GM19238 (cell line): ENCODE measurements around the gene IL36G.

ENCODE experiments used
- DNase-seq: peaks from one replicate; pipeline ENCODE4 v3.0.0; 2011; ENCODE audit warnings: low spot score; ENCODE audit not compliant: insufficient read length

Gene IL36G

DNA sequence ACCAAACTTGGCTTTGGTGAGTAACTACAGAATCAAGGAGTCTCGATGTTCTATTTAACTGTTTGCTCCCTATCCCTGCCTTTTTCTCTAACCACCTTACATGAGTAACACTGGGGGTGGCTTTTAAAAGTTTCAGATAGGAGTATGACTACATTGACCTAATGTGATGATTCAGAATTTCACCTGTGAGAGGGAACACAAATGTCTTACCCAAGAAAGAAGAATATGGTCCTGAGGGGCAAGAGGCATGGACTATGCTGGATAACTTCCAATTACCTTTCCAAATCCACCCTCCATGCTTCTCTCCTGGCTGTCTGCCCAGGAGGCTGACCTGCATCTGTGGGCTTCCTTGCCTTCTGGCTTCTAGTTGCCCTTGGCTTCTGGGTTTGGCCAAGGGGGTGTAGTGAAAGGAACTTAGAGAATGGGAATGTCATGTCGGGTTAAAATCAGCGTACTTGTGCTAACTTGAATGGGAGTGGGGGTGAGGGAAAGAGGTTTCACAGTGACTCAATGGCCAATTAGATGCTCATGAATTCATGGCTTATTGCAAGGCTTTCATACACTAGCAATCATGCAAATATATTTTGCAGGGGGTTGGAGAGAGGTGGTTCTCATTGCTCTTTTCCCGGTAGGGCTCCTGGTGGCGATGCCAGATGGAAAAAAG, 5.3 kb upstream of the IL36G start:
- no peak for DNase-seq

DNA sequence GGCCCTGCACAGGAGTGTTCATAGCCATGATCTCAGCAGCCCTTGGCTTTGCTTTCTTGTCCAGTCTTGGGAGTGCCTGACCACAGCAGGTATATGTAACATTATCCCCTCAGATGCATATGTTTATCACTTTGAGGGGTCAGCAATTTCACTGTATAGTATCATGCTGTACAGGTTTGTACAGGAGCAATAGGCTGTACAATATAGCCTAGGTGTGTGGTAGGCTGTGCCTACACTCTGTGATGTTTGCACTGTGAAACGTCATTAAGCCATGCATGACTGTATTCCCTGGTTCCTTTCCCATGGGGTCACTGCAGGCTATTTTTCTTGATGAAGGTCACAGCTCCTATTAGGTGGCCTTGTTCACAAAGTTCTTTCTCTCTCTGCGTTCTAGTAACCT, 4.7 kb upstream of the IL36G start:
- DNase-seq, result no peak

DNA sequence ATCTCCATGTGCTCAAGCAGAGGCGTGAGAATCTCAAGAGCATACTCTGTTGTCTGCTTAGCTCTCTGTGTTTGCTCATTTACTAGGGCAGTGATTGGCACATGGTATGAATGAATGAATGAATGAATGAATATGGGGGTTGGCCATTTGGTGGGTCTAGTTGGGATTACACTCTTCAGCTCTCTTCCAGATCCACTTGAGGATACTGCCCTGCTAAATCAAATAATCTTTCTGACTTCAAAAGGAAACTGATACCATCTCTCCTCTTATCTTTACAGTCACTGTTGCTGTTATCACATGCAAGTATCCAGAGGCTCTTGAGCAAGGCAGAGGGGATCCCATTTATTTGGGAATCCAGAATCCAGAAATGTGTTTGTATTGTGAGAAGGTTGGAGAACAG, 1.9 kb downstream of the IL36G start:
- DNase-seq, result no peak

DNA sequence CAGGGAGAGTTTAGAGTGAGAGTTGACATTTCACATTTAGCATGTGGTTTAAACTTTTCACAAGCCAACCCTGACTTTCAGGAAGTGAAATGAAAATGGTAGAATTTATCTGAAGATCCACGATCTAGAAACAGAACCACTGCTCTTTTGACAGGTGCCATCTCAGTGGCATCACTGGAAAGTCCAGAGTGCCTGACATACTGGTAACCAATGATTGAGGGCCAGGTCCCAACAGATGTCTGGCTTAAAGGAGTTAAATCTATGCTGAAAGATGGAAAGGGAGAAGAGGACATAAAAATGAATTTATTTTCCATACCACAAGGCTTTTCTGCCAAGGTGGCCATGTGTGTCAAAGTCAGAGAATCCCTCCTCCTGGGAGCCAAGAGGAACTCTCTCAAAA, 2.7 kb downstream of the IL36G start:
- no peak for DNase-seq

DNA sequence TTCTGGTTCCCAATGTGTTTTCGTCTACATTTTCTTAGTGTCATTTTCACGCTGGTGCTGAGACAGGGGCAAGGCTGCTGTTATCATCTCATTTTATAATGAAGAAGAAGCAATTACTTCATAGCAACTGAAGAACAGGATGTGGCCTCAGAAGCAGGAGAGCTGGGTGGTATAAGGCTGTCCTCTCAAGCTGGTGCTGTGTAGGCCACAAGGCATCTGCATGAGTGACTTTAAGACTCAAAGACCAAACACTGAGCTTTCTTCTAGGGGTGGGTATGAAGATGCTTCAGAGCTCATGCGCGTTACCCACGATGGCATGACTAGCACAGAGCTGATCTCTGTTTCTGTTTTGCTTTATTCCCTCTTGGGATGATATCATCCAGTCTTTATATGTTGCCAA, 7.3 kb downstream of the IL36G start:
- no peak for DNase-seq

DNA sequence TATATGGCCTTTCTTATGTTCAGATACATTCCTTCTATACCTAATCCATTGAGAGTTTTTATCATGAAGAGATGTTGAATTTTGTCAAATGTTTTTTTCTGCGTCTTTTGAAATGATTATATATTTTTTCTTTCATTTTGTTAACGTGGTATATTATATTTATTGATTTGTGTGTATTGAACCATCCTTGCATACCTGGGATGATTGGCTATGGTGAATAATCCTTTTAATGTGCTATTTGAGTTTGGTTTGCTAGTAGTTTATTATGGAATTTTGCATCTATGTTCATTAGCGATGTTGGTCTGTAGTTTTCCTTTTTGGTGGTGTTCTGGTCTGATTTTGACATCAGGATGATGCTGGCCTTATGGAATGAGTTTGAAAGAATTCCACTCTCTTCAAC, 11.8 kb downstream of the IL36G start:
- no peak for DNase-seq

DNA sequence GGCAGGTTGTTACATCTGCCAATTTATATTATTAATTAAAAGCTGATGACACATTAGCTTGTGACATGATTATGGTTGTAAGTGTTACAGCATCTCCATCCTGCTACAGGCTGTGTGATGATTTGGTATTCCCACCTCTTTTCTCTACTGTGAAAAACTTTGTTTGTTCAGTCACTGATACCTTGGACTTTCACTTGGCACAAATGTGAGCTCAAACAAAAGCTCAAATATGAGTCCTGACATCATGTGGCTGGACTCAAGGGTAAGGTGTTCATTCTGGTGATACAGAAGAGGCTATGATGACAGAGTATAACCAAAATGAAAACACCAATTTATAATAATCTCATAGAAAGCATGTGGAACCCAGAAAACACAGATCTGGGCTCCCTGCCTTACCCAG, 16.0 kb downstream of the IL36G start:
- DNase-seq, result no peak

DNA sequence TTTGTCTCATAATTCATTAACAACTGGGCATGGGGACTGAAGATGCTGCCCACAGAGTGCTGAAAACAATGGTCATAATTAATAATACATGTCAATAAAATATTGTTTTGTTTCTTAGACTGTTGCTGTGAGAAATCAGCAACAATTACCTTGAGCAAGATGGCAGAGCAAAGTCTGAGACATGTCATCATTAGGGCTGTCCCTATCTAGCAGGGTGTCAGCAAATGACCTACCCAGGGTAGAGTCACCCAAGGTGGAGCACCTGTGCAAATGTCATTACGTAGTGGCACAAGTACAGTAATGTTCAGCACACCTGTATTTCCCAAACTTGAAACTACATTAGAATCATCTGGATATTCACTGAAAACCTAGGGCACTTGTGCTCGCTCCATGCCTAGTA, 16.8 kb downstream of the IL36G start:
- no peak for DNase-seq

DNA sequence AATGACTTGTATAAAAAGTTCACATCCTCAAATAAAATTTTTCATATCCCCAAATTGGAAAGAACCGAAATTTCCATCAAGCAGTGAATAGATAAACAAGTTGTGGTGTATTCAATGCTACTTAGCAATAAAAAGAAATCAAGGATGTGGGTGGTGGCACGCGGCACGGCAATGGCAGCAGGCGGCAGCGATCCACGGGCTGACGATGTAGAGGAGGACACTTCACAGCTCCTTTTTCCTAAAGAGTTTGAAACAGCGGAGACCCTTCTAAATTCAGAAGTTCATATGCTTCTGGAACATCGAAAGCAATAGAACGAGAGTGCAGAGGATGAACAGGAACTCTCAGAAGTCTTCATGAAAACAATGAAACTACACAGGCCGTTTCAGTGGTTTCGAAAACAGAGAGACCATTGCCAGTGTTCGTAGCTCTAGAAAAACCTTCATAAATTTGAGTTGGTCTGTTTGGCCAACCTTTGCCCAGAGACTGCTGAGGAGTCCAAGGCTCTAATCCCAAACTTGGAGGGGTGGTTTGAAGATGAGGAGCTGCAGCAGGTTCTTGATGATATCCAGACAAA, 17.6 kb downstream of the IL36G start:
- no peak for DNase-seq

DNA sequence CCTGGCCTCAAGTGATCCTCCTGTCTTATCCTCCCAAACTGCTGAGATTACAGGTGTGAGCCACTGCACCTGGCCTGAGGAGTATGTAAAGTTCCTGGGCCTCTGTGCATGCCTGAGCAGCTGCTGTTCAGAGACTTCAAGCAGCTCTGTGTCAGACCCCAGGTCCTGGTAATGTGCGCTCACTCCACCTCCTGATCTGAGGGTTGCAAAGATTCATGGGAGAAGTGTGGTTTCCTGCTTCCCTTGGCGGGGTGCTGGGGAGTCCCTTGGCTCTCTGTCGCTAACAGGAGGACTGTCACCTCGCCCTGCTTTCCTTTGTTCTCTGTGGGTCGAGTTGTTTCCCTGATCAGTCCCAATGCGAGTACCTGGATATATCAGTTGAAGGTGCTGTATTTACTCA, 18.8 kb downstream of the IL36G start:
- DNase-seq, result no peak

DNA sequence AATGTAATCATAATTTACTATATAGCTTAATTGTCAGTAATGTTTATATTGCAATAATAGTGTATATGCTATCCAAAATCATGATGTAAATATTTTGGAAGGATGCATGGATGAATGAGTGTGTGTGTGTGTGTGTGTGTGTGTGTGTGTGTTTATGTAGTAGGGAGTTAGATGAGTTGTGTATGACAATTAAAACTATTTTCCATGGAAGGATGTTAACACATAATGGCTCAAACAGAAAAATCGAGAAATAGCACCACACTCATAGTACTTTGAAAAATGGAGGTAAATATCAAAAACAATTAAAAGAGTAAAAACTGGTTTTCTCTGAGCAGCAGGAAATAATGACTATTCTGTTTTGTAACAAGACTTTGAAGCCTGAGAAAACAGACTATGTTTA, 19.3 kb downstream of the IL36G start:
- no peak for DNase-seq

DNA sequence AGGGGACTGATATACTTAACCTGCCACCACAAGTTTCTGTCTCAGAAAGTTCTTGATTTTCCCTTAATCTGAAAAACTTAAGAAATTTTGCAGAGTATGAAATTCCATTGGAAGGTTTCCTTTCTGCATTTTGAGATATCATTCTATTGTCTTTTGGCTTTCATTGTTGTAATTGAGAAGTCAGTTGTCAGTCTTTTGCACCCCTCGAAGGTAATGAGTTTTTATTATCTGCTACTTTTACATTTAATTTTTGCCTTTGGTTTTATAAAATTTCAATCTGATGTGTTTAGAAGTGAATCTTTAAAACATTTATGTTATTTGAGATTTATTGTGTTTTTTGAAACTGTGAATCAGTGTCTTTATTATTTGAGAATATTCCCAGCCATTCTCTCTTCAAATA, 22.6 kb downstream of the IL36G start:
- DNase-seq, result no peak

DNA sequence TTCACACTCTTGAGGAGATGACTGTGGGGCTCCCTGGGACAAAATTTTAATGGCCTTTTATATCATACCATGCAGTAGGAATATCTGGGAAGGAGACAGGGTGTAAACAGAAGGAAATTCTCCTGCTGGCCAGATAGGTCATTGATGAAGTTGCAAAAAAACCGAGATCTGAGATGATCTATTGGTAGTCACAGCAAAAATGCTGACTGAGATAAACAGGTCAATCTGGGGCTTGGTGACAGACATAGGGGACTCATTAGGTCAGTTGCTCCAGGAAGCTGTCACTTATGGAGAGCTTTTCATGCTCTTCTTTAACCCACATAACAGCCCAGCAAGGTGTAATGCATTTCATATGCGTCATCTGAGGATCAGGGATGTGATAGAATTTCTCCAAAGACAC, 24.9 kb downstream of the IL36G start:
- no peak for DNase-seq

DNA sequence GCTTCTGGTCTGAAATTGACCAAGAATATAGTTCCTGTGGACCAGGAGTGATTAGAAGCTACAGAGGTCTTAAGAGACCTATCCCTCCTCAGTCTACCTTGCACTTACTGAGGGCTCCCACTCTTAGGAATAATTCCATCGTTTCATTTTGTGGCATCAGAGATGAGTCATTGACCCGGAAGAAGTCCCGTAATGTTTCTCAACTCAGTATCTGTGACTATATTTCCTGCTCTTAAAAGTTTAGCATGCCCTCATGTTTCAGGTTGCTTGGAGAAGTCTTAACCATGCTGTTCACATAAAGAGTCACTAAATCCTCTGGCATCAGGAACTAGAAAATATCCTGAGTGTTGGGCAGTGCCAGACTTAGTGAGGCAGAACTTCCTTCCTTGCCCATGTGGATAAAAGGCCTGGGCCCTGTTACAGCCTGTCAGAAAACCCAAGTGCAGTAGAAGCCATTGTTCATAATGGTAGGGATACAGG, 27.3 kb downstream of the IL36G start, which contains the start of gene IL36A:
Gene IL36A (plus strand): TSS at position 430 of the 480 bp plus-strand sequence. CDS start 413 bp downstream, outside the sequence.
- DNase-seq, result no peak

DNA sequence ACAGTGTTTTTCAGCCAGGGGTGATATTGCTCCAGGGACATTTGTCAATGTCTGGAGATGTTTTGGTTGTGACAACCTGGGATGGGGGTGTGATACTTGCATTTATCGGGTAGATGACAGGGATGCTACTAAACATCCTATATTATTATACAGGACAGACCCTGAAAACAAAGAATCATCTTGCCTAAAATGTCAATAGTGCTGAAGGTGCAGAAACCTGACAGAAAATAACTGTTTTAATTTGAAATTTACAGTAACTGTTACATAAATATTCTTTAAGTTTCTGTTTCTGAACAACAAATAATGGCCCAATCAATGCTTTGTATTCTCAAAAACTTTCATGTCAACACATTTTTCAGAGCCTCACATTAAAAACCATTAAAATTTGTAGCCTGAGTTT, 29.4 kb downstream of the IL36G start:
- DNase-seq, result no peak

DNA sequence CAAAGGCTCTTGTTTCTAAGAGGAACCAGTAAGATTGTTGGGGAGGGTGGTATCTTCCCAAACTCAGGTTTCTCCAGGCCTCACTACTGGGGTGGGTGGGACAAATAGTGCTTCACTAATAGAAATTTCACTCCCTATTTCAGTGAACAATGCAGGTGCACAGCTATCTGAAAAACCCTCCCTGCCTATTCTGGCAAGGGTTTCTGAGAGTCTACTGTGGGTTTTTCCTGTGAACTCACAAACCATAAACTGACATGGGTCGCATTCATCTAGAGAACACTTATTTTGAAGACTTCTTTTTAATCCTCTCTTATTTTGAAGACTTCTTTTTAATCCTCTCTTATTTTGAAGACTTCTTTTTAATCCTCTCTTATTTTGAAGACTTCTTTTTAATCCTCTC, 31.8 kb downstream of the IL36G start:
- no peak for DNase-seq

DNA sequence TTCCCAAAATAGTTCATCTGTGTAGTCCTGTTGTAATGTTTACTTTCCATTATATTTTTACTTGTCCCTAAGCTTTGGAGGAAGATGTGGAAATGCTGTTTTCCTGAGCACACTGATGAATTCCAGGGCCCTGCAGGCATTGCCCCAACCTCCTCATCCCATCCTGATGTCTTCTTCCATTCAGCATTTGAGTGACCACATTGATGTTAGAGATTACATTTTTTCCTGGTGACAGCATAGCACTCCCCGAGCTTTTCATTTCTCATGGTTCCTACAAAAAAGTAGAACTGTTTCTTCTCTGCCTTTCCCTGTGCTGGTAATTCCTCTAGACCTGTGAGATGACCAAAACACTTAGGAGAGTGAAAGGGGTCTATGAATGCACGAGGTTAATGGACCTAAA, 32.3 kb downstream of the IL36G start:
- no peak for DNase-seq

DNA sequence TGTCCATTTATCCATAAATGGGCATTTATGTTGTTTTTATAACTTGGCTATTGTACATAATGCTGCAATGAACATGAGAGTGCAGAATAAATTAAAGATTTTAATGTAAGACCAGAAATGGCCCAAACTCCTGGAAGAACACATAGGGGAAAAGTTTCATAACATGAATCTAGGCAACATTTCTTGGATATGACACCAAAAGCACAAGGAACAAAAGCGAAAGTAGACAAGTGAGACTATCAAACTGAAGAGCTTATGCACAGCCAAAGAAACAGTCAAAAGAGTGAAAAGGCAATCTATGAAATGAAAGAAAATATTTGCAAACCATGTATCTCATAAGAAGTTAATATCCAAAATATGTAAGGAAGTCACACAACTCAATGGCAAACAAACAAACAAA, 33.3 kb downstream of the IL36G start:
- DNase-seq, result no peak

DNA sequence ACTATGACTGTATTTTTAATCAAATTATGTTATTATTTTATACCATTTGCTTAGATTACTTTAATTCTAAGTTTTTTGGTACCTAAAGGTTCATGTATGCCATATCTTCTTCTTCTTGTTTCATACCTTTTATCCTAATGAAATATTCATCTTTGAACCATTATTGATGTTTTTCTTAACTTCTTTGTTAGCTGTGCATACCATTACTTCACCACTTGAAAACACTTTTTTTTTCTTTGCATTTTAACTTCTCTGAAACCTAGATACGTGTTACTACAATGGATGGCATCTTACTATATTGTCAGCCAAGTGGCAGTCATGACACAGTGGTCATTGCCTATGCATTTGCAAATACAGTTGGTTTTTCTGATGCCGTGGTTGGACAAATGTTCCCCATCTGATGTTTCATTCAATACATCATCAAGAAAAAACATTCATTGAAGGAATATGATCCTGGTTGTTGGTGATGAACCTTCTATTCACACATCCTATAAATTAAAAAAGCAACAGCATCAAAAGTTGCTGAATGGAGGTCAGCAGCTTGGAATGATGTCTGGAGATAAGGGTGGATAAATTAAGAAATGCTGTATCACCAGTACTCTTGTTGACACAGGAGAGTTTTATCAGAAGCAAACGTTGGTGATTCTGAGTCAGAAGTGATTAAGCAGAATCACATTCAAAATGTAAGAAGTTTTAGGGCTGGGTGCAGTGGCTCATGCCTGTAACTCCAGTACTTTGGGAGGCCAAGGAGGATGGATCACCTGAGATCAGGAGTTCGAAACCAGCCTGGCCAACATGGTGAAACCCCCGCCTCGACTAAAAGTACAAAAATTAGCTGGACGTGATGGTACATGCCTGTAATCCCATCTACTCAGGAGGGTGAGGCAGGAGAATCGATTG, 34.9 kb downstream of the IL36G start:
- no peak for DNase-seq

DNA sequence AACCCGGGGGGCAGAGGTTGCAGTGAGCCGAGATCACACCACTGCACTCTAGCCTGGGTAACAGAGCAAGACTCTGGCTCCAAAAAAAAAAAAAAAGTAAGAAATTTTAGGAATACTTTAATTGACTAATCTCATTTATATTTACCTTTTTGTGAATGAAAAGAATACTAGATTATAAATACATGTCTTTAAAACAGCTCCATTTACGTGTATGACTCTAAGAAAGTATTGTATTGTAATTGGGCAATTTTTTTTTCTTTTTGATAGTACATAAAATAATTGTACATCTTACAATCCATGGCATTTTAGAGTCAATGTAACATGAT, 35.5 kb downstream of the IL36G start:
- no peak for DNase-seq

DNA sequence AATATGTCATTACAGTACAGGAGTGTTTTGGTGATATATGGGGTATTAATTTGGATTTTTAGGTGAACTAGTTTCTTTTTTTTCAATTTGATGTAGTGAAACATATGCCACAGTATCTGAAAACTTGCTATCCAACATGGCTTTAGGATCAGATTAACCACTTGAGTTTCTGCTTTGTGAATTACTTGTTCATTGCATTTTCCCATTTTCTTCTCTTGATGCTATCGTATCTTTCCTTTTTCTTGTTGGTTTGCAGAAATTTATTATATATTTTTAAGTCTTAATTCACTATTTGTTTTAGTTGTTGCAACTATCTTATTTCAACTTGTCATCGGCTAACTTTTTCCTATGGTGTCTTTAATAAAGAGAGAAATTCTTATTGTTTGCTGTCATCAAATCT, 36.3 kb downstream of the IL36G start:
- no peak for DNase-seq

DNA sequence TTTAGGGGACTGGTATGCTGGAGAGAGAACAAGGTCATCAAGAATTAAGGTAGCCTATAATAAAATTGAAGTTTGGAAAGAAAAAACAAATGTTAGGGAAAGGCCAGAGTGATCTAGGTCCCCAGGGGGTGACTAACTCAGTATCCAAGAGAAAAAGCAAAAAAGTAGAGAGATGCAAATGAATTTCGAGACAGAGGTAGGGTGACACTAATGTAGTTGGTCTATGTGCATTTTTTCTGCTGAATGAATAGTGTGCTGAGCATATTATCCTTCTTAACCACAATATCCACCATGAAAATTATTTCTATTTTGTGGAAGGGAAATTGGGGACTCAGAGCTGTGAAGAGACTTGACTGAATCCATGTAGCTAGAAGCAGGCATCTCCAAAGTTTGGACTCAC, 37.2 kb downstream of the IL36G start:
- DNase-seq, result no peak

DNA sequence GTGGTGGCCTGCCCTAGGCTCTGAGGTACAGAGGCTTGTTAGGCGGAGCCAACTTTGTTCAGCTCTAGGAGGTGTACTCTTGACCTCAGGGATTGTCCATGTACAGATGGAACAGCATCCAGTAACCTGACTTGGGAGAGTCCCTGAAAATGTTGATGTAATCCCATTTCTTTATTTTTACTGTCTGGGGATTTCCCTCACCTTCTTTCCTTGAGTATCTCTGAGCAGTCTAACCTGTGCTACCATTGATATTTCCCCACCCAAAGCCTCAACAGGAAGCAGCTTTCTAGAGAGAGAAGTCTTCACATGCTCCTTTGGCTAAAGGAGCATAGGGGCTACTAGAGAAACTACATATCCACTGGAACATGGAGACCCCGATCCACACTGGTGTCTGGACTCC, 37.8 kb downstream of the IL36G start:
- DNase-seq, result no peak
